ENCODE results near the gene CHD3. TPM values are rescaled to one million over a fixed set of nuclear protein-coding genes. Genes with fewer than 3 reads are reported as not detected.

Gene CHD3
- total RNA-seq, 1 donor from 2014 or later, result 13.7 TPM

- intact Hi-C loops (cut with DNase I), result loop anchor here (10.0 kb wide), 1 partner anchor 833 kb away; the partner anchor contains the start of gene RNASEK
- ATAC-seq (ENCODE audit: poor library complexity) (no peak), DNase-seq (no peak)
Measured at GRCh38 chr17:7848131-7848579, 40.4 kb upstream of the CHD3 start.

- intact Hi-C loops (cut with DNase I), result loop anchor here (10.0 kb wide), 1 partner anchor 834 kb away; the partner anchor contains the start of gene RNASEK
- ATAC-seq (ENCODE audit: poor library complexity) (no peak), DNase-seq (no peak)
Measured at GRCh38 chr17:7848739-7849129, 39.9 kb upstream of the CHD3 start.

GRCh38 chr17:7849130-7849750 is 39.3 kb upstream of the CHD3 start:
- no peak for DNase-seq
- intact Hi-C loops (cut with DNase I), result loop anchor here (10.0 kb wide), 1 partner anchor 834 kb away; the partner anchor contains the start of gene RNASEK
- ATAC-seq (ENCODE audit: poor library complexity), result no peak

GRCh38 chr17:7849751-7850504 is 38.7 kb upstream of the CHD3 start:
- intact Hi-C loops (cut with DNase I), result loop anchor here (10.0 kb wide), 1 partner anchor 835 kb away; the partner anchor contains the start of gene RNASEK

GRCh38 chr17:7850701-7851437 is 37.7 kb upstream of the CHD3 start:
- intact Hi-C loops (cut with DNase I), result no loop called here
- ATAC-seq (ENCODE audit: poor library complexity), result no peak
- DNase-seq, result no peak

More at GRCh38 chr17:7849751-7850504, 38.7 kb upstream of the CHD3 start:
- DNase-seq (no peak), ATAC-seq (ENCODE audit: poor library complexity) (no peak)

GRCh38 chr17:7851438-7852261 is 36.9 kb upstream of the CHD3 start:
- intact Hi-C loops (cut with DNase I), result no loop called here
- ATAC-seq (ENCODE audit: poor library complexity) (peak; percentile 79), DNase-seq (peak; percentile 92)

- no peak for DNase-seq
- no peak for ATAC-seq (ENCODE audit: poor library complexity)
- intact Hi-C loops (cut with DNase I), result no loop called here
Measured at GRCh38 chr17:7852262-7852670, 36.3 kb upstream of the CHD3 start.

- intact Hi-C loops (cut with DNase I), result no loop called here
- no peak for ATAC-seq (ENCODE audit: poor library complexity)
- DNase-seq, result no peak
Measured at GRCh38 chr17:7852919-7853690, 35.5 kb upstream of the CHD3 start.

- ATAC-seq (ENCODE audit: poor library complexity) (no peak), DNase-seq (no peak)
- intact Hi-C loops (cut with DNase I), result no loop called here
Measured at GRCh38 chr17:7853691-7854038, 34.9 kb upstream of the CHD3 start.

- ATAC-seq (ENCODE audit: poor library complexity) (no peak), DNase-seq (no peak)
- intact Hi-C loops (cut with DNase I), result no loop called here
Measured at GRCh38 chr17:7854078-7854777, 34.4 kb upstream of the CHD3 start.

GRCh38 chr17:7854851-7855659 is 33.5 kb upstream of the CHD3 start, which contains the start of gene TMEM88:
Gene TMEM88 (plus strand): TSS chr17:7855066. CDS start chr17:7855075, 9 bp downstream.
- ATAC-seq (ENCODE audit: poor library complexity), result no peak
- intact Hi-C loops (cut with DNase I), result loop anchor here (5.0 kb wide), 1 partner anchor 33 kb away; no protein-coding TSS in a partner anchor

GRCh38 chr17:7855660-7856010 is 33.0 kb upstream of the CHD3 start:
- DNase-seq (peak; percentile 64), ATAC-seq (ENCODE audit: poor library complexity) (no peak)
- intact Hi-C loops (cut with DNase I), result loop anchor here (2.0 to 5.0 kb wide), 2 partner anchors 21 to 33 kb away; partner anchors contain the start of gene KDM6B

More at GRCh38 chr17:7854851-7855659, 33.5 kb upstream of the CHD3 start, which contains the start of gene TMEM88:
- peak; percentile 62 for DNase-seq

- DNase-seq (peak; percentile 85), ATAC-seq (ENCODE audit: poor library complexity) (no peak)
- intact Hi-C loops (cut with DNase I), result loop anchor here (2.0 to 5.0 kb wide), 2 partner anchors 21 to 34 kb away; partner anchors contain the start of gene KDM6B
Measured at GRCh38 chr17:7856011-7856810, 32.4 kb upstream of the CHD3 start.

GRCh38 chr17:7856811-7857712 is 31.5 kb upstream of the CHD3 start, which contains the start of gene NAA38:
Gene NAA38 (minus strand): TSS chr17:7857559. CDS start chr17:7857463, 96 bp downstream.
- peak; percentile 90 for ATAC-seq (ENCODE audit: poor library complexity)
- peak; percentile 98 for DNase-seq
- intact Hi-C loops (cut with DNase I), result loop anchor here (1.0 to 5.0 kb wide), 3 partner anchors 14 to 35 kb away; partner anchors contain the start of gene KDM6B

All from Right ventricle myocardium superior (tissue), 1 donor.